ENCODE results near the gene ACAD10. TPM values are rescaled to one million over a fixed set of nuclear protein-coding genes. Genes with fewer than 3 reads are reported as not detected.
A peak's percentile ranks its signal among the peaks of the same experiment; 100 is the strongest.
"Not testable (repeated sequence)": the region's sequence is repeated elsewhere in the genome, so short reads cannot be mapped to it uniquely, and the experiment has no call there.

Gene ACAD10
- total RNA-seq, 2 donors from 2014 or later, result 11.6 to 19.1 TPM

- intact Hi-C loops (cut with DNase I), result loop anchor here in 1 of 2 donors (1.0 kb wide), 1 partner anchor 20 kb away; no protein-coding TSS in a partner anchor
- DNase-seq (ENCODE audit: low spot score), result no peak
Measured at GRCh38 chr12:111741235-111741812, 55.5 kb downstream of the ACAD10 start.

DNA sequence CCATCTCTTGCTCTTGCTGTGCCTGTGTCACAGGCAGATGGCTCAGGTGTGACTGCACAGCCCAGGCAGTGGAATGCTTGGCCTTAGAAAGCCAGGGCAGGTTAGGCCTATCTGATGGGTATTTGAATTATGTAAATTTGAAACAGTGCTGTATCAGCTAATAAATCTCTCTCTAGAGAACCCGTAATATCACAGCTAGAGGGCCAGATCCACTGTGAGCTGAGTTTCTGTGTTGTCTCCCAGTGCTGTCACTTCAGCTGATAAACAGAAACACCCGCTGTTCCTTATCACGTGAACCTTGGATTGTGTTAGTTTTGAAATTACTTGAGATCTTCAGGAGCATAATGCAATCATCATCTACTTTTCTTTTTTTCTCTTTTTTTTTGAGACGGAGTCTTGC lies 59.4 kb downstream of the ACAD10 start:
- intact Hi-C loops (cut with DNase I), result no loop called here
- no peak for DNase-seq (ENCODE audit: low spot score)

DNA sequence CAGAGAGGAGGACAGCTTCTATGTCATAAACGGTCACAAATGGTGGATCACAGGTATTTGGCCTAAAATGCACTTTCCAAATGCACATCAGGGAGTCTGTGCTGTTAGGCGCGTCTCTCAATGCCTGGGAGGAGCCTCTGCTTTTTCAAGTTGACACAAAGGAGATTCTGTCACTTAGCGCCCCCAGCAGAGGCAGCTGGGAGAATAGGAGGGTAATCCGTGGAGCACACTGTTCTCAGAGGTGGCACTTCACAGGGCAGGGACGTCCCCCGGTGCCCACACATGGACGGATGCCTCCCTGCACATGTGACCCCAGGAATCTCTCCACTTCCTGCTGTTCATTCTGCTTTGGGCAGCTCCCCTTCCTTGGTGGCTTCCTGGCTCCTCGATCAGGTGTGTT lies 61.5 kb downstream of the ACAD10 start:
- intact Hi-C loops (cut with DNase I), result no loop called here
- no peak for DNase-seq (ENCODE audit: low spot score)

GRCh38 chr12:111748151-111748672 lies 62.4 kb downstream of the ACAD10 start:
- DNase-seq (ENCODE audit: low spot score), result no peak
- intact Hi-C loops (cut with DNase I), result no loop called here

GRCh38 chr12:111748867-111749266 lies 63.0 kb downstream of the ACAD10 start:
- intact Hi-C loops (cut with DNase I), result no loop called here
- no peak for DNase-seq (ENCODE audit: low spot score)

DNA sequence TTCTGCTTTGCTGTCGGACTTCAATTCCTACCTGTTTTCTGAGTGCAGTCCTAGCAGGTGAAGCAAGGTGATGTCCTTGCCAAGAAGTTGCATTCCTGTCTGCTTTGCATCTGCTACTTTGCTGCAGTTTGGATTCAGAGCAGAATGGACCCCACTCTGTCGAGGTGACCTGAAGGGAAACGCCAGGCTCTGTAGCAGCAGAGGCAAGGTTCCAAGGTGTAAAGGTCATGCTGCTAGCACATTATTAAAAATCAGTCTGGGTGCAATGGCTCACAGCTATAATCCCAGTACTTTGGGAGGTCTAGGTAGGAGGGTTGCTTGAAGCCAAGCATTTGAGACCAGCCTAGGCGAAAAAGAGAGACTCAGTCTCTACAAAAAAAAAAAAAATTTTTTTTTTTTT lies 63.5 kb downstream of the ACAD10 start:
- intact Hi-C loops (cut with DNase I), result no loop called here

DNA sequence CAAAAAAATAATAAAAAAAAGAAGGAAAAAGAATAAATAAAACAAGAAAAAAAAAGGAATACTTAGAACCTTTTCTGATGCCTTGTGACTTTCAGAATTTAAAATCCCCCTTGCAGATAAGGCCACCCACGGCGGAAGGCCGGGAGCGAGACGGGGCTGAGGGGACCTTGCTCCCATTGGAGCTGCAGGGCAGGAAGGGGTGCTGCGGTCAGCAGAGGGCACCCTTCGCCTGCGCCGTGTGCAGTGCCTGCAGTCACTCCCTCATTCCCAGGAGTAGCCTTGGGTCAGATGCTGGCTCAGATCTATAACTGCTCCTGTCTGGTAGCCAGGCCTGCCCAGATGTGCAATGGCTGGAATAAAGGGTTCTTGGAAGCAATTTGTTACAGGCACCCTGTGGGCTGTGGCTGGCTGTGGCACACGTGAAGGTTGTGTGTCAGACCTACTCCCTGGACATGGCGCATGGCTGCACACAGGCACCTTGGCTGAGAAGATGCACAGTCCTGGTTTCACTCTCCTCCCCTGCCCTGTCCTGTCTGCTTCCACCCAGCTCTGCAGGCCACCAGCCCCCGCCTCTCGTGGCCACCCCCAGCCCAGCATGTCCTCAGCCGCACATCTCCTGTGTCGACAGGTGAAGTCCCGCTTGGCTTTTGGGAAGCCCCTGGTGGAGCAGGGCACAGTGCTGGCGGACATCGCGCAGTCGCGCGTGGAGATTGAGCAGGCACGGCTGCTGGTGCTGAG lies 67.5 kb downstream of the ACAD10 start:
- intact Hi-C loops (cut with DNase I), result loop anchor here in 1 of 2 donors (5.0 kb wide), 1 partner anchor 59 kb away; no protein-coding TSS in a partner anchor
- peak; percentile 86 for DNase-seq (ENCODE audit: low spot score)

More for the DNA sequence above, 63.5 kb downstream of the ACAD10 start:
- no peak for DNase-seq (ENCODE audit: low spot score)

DNA sequence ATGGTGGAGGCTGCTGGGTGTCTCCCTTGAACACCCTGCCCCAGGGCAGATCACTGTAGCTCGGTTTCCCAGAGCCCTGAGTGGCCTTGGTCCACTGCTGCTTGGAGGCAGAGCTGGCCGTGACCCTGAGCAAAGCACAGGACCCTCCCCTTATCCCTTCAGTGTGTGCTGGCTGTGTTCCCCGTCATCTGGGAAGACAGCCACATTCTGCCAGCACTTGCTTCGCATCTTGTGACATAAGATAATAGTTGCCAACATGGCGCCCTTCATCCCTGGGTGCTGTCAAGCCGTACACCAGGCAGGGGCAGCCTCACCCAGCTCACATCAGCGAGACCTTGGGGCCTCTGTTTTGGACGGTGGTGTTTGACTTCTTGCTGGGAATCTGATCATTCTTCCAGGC lies 68.8 kb downstream of the ACAD10 start:
- intact Hi-C loops (cut with DNase I), result loop anchor here (2.0 to 5.0 kb wide), 2 partner anchors 58 kb away; no protein-coding TSS in a partner anchor
- no peak for DNase-seq (ENCODE audit: low spot score)

DNA sequence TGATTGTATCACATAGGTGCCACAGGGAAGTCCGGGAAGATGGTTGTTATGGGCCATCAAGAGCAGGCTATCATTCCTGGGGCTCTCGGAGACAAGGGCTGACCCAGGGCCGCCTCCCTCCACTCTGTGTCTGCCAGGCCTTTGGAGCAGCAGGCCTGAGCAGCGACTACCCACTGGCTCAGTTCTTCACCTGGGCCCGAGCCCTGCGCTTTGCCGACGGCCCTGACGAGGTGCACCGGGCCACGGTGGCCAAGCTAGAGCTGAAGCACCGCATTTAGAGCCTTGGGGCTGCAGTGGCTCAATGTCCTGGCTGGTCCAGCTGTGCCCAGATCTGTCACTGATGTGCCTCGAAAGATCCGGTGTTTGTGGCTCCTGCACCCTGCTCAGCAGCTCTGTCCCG lies 70.3 kb downstream of the ACAD10 start:
- intact Hi-C loops (cut with DNase I), result no loop called here

DNA sequence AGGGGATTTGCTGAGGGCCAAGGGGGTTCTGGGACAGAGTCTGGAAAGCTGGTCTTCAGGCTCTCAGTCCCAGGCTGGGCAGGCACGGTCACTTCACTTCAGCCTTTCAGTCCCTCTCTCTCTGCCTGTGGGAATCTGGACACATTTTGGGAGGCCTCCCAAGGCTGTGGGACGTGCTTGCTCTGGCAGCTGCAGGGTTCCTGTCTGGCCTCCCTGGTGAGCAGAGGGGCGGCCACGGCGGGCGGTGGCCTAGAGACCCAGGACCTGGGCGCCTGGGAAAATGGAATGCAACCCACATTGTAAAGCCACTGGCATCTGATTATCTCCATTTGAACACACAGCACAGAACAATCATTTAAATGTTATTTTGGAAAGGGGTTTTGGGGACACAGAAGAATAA lies 70.8 kb downstream of the ACAD10 start:
- intact Hi-C loops (cut with DNase I), result no loop called here

More for the DNA sequence above, 70.3 kb downstream of the ACAD10 start:
- DNase-seq (ENCODE audit: low spot score), result no peak

DNA sequence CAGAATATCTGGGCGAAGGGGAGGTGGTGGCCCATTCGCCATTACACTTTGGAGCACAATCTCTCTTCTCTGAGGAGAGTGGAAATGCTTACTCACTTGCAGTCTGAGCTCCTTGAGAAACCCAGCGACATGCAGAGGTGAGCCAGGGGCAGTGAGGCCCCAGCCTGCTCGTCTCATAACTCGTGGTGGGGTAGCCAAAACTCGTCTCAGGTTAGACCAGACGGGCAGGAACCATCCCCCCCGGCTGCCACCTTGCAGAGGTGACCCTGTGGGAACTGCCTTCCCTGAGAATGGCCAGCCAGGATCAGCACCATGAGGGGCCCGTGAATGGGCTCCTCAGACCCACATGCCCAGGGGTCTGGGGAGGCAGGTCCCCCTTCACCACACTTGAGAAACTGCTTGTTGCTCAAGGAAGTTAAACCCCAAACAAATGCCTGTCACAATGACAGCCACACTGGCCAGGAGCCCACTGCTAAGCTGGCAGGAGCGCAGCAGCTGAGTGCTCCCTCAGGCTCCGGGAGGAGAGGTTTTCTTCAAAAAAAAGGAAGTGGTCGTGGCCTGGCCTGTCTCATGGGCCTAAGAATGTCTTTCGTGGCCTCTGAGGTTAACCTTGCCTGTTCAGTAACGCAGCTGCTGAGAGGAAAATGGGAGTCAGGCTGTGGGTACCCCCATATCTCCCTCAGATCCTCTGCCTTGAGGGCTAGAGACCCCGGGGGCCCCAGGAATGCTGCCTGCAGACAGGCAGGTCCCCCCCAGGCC lies 71.7 kb downstream of the ACAD10 start:
- intact Hi-C loops (cut with DNase I), result no loop called here
- peak; percentile 88 for DNase-seq (ENCODE audit: low spot score)

More for the DNA sequence above, 70.8 kb downstream of the ACAD10 start:
- DNase-seq (ENCODE audit: low spot score), result no peak

- no peak for DNase-seq (ENCODE audit: low spot score)
- intact Hi-C loops (cut with DNase I), result no loop called here
Measured at GRCh38 chr12:111758120-111758561, 72.3 kb downstream of the ACAD10 start.

GRCh38 chr12:111759271-111759670 lies 73.4 kb downstream of the ACAD10 start:
- intact Hi-C loops (cut with DNase I), result no loop called here
- no peak for DNase-seq (ENCODE audit: low spot score)

- intact Hi-C loops (cut with DNase I), result no loop called here
- DNase-seq (ENCODE audit: low spot score), result no peak
Measured at GRCh38 chr12:111759991-111760390, 74.1 kb downstream of the ACAD10 start.

- intact Hi-C loops (cut with DNase I), result no loop called here
- DNase-seq (ENCODE audit: low spot score), result no peak
Measured at GRCh38 chr12:111761099-111761498, 75.2 kb downstream of the ACAD10 start.

DNA sequence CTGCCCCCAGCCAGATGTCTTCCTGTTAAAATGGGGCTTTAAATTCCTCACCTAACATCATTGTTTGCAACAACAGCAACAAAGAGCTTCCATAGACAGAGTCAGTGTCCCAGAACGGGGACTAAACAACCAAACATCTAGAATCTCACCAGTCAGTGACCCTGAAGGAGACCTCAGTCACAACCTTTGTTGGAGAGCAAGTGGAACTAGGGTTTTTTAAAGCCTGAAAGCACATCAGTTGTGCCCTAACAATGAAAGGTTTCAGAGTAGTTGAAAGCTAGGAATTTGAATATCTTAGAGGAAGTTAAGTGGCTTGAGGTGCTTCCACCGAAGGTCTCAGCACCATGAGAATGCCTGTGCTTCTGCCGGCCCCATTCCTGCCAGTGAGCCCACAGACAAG lies 75.9 kb downstream of the ACAD10 start:
- intact Hi-C loops (cut with DNase I), result no loop called here
- DNase-seq (ENCODE audit: low spot score), result no peak

- DNase-seq (ENCODE audit: low spot score); intact Hi-C loops (cut with DNase I): not testable (repeated sequence)
Measured at GRCh38 chr12:111763552-111763951, 77.7 kb downstream of the ACAD10 start.

DNA sequence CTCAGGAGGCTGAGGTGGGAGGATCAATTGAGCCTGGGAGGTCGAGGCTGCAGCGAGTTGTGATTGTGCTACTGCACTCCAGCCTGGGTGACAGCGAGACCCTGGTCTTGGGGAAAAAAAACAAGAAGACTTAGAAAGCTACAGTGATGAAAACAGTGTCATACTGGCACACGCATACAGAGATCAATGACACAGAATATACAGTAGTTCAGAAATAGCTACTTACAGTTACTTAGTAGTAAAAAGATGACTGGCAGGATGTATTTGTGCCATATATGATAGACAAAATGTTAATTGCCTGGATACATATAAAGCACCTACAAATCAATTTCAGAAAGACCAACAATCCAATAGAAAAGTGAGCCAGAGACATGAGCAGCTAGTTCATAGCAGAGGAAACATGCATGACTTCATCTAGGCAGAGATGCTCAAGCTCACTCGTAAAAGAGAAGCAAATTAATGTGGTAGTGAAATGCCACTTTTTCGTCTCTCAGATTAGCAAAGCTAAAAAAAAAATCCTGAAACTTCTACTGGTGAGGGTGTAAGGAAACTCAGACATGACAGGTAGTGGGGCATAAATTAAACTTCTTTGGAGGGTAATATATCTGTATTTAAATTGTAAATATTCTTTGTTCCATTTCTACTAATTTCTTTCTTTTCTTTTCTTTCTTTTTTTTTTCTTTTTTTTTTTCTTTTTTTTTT lies 78.4 kb downstream of the ACAD10 start:
- intact Hi-C loops (cut with DNase I), result no loop called here
- DNase-seq (ENCODE audit: low spot score), result no peak

All from posterior vena cava (tissue), 2 donors.